Loucy (cell line): ENCODE results near the gene TRIM31.

ENCODE experiments used
- CTCF ChIP-seq: fragments of 200-600 bp; sonication (generic); conservative IDR thresholded peaks from 2 replicates; pipeline ENCODE4 v1.5.1; 2014; ENCODE audit warnings: mild to moderate bottlenecking, antibody characterized with exemption, low read length
- EZH2phosphoT487 ChIP-seq: fragments of 200-600 bp; IDR thresholded peaks from 2 replicates; pipeline ENCODE4 v1.6.1; 2018; ENCODE audit warnings: antibody characterized with exemption, mild to moderate bottlenecking, moderate library complexity, borderline replicate concordance

GRCh38 chr6:30062471-30063178 is 50.3 kb downstream of the TRIM31 start:
- no peak for TF ChIP-seq CTCF
- no peak for TF ChIP-seq EZH2phosphoT487
